ENCODE data around the gene PTPN9. TPM values are rescaled to one million over a fixed set of nuclear protein-coding genes. Genes with fewer than 3 reads are reported as not detected.
A peak's percentile ranks its signal among the peaks of the same experiment; 100 is the strongest.

Gene PTPN9
- total and polyA plus RNA-seq, 2 of the 13 experiments (the other 11 are each of a cell fraction or from before 2014, with no cell fraction given), result 16.6 to 19.9 TPM

GRCh38 chr15:75453703-75454470 lies 125.2 kb downstream of the PTPN9 start (continued):
- TF ChIP-seq XRCC5 (optimal IDR thresholded peaks at IDR 0.05; ENCODE audit: low read length) (peak; percentile 70), ZFP1 (CRISPR knock-in tag; IDR thresholded peaks at IDR 0.05) (0 out of 2 replicates have a peak, but pooled peaks have one; percentile 62), U2AF2 (IDR thresholded peaks at IDR 0.05; ENCODE audit: low read depth, low read length) (no peak), JUN (CRISPR knock-in tag; IDR thresholded peaks at IDR 0.05) (no peak), HINFP (CRISPR knock-in tag; IDR thresholded peaks at IDR 0.05; ENCODE audit: low read depth) (no peak), TP53 (CRISPR knock-in tag; conservative IDR thresholded peaks at IDR 0.05) (no peak), E2F5 (CRISPR knock-in tag; conservative IDR thresholded peaks at IDR 0.05) (peak; percentile 69; the same call in 1 of the 2 replicates), MTA1 (CRISPR knock-in tag; IDR thresholded peaks at IDR 0.05; ENCODE audit: borderline replicate concordance) (peak; percentile 32; the same call in 1 of the 2 replicates), KMT2B (CRISPR knock-in tag; IDR thresholded peaks at IDR 0.05) (peak; percentile 58; the same call in 1 of the 2 replicates), THAP11 (CRISPR knock-in tag; IDR thresholded peaks at IDR 0.05) (peak; percentile 85), ZNF510 (CRISPR knock-in tag; IDR thresholded peaks at IDR 0.05; ENCODE audit: low read depth) (no peak), PCBP1 (IDR thresholded peaks at IDR 0.05; ENCODE audit: borderline replicate concordance, low read depth, low read length) (no peak), ZZZ3 (CRISPR knock-in tag; IDR thresholded peaks at IDR 0.05; ENCODE audit: borderline replicate concordance) (no peak), ZSCAN22 (CRISPR knock-in tag; IDR thresholded peaks at IDR 0.05) (no peak), GABPB1 (CRISPR knock-in tag; IDR thresholded peaks at IDR 0.05) (peak; percentile 95), ZNF563 (CRISPR knock-in tag; IDR thresholded peaks at IDR 0.05) (peak; percentile 91), SIX1 (CRISPR knock-in tag; IDR thresholded peaks at IDR 0.05; ENCODE audit: borderline replicate concordance) (no peak), ZSCAN9 (CRISPR knock-in tag; IDR thresholded peaks at IDR 0.05; ENCODE audit: borderline replicate concordance) (peak; percentile 84), MAF1 (CRISPR knock-in tag; IDR thresholded peaks at IDR 0.05; ENCODE audit: borderline replicate concordance) (no peak; the same call in 1 of the 2 replicates), RBFOX2 (IDR thresholded peaks at IDR 0.05; ENCODE audit: low read depth, low read length) (peak; percentile 77)
- TF ChIP-seq, protein P1, sequence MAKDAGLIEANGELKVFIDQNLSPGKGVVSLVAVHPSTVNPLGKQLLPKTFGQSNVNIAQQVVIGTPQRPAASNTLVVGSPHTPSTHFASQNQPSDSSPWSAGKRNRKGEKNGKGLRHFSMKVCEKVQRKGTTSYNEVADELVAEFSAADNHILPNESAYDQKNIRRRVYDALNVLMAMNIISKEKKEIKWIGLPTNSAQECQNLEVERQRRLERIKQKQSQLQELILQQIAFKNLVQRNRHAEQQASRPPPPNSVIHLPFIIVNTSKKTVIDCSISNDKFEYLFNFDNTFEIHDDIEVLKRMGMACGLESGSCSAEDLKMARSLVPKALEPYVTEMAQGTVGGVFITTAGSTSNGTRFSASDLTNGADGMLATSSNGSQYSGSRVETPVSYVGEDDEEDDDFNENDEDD (CRISPR knock-in tag; IDR thresholded peaks at IDR 0.05; ENCODE audit: borderline replicate concordance), result peak; percentile 99
- TF ChIP-seq, protein P2, sequence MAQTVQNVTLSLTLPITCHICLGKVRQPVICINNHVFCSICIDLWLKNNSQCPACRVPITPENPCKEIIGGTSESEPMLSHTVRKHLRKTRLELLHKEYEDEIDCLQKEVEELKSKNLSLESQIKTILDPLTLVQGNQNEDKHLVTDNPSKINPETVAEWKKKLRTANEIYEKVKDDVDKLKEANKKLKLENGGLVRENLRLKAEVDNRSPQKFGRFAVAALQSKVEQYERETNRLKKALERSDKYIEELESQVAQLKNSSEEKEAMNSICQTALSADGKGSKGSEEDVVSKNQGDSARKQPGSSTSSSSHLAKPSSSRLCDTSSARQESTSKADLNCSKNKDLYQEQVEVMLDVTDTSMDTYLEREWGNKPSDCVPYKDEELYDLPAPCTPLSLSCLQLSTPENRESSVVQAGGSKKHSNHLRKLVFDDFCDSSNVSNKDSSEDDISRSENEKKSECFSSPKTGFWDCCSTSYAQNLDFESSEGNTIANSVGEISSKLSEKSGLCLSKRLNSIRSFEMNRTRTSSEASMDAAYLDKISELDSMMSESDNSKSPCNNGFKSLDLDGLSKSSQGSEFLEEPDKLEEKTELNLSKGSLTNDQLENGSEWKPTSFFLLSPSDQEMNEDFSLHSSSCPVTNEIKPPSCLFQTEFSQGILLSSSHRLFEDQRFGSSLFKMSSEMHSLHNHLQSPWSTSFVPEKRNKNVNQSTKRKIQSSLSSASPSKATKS (CRISPR knock-in tag; IDR thresholded peaks at IDR 0.05), result no peak
- TF ChIP-seq, protein P3, sequence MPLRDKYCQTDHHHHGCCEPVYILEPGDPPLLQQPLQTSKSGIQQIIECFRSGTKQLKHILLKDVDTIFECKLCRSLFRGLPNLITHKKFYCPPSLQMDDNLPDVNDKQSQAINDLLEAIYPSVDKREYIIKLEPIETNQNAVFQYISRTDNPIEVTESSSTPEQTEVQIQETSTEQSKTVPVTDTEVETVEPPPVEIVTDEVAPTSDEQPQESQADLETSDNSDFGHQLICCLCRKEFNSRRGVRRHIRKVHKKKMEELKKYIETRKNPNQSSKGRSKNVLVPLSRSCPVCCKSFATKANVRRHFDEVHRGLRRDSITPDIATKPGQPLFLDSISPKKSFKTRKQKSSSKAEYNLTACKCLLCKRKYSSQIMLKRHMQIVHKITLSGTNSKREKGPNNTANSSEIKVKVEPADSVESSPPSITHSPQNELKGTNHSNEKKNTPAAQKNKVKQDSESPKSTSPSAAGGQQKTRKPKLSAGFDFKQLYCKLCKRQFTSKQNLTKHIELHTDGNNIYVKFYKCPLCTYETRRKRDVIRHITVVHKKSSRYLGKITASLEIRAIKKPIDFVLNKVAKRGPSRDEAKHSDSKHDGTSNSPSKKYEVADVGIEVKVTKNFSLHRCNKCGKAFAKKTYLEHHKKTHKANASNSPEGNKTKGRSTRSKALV (CRISPR knock-in tag; IDR thresholded peaks at IDR 0.05), result no peak; the same call in 1 of the 2 replicates

Data from HepG2 (cell line).